NCI-H1436 treated with DMSO at 0.1 percent for 48 hours (cell line): ENCODE measurements around the gene DNAH11.

Experiments used
- DNase-seq: peaks from one replicate; lab custom pipeline; 2025; lab: John Stamatoyannopoulos, UW

Gene DNAH11

DNA sequence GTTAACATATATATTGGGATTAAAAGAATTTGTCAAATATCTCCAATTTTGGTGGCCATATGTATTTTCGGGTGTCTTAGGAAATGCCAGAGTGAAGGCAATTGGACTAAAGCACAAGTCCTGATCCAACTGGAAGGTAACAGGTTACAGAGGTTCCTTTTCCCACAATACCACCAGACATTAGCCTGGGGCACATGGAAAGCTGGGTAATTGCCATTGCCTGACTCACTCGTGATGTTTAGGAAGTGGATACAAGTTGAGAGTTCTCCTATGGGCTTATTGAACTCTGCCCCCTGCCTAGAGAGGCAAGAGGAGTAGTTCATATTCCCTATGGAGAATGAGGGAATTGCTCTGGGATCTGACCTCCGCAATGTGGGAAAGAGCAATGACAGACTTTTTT lies 5.7 kb downstream of the DNAH11 start:
- no peak for DNase-seq

DNA sequence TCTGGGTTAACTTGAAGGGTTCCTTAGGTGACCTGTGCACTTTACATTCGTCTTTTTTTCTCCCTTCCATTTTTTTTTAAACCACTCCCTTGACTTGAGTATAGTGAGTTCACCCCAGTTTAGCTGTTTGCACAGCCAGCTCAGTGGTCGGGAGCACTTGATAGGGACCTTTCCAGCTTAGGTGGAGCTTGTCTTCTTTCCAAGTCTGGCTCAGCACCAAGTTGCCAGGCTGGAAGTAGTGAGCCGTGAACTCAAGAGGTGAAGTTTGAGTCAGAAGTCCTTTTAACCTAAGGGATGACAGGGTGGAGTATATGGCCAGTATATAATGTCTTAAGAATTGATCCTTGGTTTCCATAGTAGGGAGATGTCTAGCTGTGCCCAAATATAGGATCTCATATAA lies 7.2 kb downstream of the DNAH11 start:
- no peak for DNase-seq

DNA sequence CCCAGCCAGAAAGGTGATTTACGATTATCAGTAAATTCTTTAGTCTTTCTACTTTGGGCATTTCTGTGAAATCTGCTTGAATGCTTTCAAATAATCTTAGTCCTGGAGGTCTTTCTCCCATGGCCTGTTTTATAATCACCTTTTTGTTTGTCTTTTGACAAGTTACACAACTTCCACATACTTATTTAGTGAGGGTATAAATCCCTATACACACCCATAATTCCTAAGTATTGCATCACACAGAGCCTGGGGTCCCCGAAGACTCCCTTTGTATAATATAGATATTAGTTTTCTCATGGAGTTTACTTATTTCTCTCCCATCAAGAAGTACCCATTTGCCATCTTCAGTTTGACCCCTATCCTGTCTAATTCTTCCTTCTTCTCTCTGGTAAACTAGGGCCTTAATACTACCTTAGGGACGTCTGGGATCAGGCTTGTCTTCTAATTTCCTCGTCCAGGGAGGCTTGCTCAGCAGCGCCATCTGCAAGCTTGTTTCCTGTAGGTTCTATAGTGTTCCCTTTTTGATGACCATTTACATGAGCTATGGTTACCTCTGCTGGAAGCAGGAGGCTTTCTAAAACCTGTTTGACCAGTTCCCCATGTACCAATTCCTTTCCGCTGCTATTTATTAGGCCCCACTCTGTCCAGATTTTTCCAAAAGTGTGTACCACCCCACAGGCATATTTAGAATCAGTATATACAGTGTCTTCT lies 8.1 kb downstream of the DNAH11 start:
- DNase-seq, result no peak

DNA sequence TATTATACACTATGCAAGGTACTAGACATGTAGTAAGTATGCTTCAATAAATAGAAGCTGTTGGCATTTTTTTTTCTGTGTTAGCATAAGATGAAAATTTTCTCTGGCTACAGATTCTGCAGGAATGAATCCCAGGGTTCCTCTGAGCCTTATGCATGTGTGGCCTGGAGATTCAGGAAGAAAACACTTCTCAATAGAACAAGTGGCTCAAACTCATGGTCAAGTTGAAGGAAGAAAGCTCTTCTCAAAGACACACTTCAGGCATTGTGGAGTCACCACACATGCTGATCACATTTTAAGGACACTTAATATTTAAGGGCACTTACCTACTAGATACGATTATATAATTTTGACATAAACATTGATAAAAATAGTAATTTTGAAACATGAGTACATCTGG lies 19.5 kb downstream of the DNAH11 start:
- no peak for DNase-seq

DNA sequence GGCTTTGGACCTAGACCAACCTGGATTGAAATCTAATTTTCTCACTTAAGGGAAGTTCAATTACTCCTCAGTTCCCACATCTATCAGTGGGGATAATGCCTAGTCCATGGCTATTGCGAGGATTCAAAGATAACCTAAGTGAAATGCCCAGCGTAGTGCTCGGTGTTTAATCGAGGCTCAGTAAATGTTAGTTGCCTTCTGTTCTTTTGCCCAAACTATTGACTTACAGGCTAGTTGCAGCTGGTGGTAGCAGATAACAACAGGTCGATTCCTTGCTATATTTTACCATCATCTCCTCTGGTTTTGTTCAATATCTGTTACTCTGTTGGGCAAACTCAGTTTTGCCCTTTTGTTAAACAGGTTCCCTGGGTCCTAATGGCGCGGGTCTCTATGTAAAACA lies 22.8 kb downstream of the DNAH11 start:
- DNase-seq, result no peak

DNA sequence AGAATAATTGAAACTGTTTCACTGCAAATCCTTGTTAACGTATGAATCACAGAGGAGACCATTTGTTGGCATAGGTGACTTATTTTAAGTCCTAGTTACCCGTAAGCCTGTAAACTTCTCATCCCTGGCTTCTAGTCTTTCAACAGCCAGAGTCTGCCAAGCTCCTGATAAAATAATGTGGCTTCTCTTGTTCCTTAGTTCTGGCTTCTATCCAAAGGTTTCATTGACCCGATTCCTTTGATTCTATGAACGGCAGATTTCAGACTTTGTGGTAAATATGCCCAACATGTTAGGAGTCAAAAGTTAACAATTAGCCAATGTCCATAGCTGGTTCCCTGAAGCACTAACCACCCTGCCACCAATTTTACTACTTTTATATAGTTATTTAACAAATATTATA lies 23.3 kb downstream of the DNAH11 start:
- DNase-seq, result no peak

DNA sequence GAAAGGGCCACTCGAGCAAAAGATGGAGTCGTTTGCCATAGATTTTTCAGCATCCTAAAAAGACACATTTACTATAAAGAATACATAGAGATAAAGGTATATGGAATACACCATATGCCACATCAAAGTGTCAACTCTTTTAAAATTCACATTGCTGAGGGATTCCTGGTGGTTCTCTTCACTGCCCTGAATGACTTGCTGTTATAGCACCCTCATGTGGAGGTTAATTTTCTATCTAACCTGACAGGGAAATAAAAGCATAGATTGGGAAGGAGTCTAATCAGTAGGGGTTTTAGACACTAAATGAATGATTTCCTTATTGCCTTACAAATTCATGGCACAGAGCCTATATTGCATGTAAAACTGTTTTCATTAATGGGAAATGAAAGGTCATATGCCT lies 25.9 kb downstream of the DNAH11 start:
- no peak for DNase-seq

DNA sequence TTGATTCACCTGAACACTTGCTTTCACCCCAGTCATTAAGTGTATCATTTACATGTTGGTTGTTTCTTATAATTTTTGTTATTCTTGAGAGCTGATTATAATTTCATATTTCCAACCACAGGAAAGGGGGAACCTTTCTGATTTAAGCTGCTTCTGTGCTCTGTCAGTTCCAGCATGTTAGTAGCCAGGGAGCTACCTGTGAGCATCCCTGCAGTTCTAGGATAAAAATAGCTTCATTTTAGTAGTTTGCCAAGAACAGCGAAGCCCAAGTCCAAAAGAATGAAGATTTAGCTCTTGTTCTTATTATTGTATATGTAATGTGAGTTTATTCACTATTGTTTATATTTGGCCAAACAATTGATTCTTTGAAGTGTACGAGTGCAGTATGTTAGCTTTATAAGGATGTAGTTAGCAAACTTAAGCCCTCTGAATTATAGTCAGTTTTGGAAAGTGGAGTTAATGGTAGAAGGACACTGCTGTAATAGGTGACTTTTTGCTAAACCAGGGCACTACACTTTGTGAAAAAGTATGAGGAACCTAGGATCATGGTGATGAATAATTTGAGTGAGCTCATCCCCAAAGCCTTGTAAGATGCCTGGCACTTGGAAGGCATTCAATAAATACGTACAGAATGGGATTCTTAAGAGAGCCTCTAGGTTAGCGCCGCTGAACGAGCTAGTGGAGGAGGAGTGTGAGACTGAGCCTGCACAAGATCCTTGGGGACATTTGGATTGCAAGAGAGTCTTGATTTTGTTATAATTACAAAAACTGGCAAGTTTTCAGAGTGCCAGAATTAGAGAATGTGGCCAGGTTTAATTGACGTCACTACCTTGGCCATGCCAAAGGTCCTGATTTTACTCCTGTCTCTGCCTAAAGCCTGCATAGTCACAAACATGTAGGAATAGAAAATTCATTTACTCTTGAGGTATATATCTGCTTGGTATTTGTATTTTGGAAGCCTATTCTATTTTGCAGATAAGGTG lies 29.8 kb downstream of the DNAH11 start:
- no peak for DNase-seq

DNA sequence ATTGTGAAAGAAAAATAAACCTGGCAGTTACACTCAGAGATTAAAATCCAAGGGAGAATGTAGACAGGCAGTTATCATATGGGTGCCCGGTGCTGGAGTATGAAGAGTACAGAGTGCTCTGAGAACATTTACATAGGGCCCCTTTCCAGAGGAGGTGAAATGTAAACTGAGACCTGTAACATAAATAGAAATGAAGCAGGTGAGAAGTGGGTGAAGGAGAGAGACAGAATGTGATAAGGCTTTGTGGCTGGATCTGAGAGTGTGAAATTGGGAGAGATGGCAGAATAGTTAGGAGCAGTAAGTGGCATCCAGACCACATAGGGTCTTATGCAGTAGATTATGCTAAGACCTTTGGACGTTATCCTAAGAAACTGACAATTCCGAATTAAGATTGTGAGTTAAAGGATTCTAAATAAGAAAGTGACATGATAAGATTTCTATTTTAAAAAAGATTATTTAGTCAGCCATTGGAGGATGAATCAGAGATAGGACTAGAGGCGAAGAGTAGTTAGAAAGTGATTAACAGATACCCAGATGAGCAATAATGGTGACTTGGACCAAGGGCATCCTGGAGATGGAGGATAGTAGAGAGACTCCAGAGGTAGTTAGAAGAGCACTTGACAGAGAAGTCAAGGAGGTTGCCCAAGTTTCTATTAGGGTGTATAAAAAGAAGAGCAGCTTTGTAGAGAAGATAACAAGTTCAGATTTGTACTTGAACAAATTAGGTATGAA lies 36.7 kb downstream of the DNAH11 start:
- DNase-seq, result no peak

DNA sequence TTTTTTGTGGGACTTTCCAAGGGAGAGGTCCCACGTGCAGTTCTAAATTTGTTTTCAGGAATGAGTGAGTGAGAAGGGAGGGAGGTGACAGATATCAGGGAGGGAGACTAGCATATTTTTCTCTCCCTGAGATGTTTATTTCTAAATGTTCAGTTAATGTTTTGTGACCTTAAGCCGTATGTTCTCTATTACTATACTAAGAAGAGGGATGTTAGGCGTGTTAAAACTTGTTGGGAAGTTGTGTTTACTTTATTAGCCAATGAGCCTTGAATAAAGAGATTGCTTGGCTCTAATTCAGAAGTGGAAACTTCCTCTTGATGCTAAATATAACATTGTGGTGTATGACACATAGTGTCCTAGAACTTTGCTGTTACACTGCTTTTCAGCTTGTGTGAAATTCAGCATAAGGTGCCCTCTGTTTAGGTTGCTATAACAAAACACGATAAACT lies 37.3 kb downstream of the DNAH11 start:
- DNase-seq, result no peak

DNA sequence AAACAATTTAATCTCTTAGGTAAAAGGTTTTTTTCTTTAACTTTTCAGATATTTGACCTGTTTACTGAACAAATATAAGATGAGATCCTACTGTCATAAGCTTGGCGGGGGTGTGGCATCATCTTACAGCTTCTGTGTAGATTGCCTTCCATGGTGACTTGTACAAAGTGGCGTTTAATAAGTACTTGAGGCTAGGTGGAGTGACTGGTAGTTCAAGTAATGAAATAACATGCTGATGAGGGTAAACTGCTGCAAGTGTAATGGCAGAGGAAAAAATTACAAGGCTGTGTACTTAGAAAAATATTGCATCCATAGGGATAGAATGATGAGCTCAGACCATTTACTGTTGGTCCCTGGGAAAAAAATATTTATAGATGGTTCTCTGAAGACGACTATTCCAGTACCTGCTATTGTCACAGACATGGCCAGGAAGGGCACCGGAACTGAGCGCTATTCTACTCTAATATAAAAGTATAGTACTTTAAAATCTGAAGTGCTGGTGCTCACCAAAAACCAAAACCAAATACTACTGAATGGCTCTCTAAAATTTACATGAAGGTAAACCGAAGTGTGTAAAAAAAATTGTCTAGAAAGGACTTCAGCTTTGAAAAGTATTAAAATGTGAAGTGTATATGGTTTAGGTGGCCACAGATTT lies 42.4 kb downstream of the DNAH11 start:
- no peak for DNase-seq

DNA sequence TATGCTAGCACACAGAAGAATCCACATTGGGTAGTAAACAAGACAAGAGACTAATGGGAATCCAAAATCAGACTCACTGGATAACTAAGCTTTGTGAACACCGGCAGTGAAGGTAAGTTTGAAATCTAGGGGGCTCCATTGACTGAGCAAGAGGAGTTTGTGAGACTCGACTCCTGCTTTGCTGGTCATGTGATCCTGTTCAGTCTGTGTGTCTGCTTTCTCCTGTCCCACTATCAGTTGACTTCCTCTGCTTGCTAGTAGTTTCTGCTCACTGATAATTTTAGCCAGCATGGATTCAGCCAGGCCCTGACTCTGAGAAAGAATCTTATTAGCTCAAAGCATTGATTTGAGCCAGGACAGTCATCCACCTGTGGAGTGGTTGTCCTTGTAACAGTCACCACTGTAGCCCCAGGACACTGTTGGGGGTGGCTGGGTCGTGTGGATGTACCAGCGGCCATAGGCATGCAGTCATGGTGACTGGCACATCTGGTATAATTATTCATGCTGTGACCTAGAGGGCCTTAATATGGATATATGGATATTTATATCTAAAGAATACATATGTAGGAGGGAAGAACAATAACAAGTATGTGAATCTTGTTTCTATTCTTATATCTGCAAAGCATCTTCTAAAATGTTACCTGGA lies 44.4 kb downstream of the DNAH11 start:
- no peak for DNase-seq

DNA sequence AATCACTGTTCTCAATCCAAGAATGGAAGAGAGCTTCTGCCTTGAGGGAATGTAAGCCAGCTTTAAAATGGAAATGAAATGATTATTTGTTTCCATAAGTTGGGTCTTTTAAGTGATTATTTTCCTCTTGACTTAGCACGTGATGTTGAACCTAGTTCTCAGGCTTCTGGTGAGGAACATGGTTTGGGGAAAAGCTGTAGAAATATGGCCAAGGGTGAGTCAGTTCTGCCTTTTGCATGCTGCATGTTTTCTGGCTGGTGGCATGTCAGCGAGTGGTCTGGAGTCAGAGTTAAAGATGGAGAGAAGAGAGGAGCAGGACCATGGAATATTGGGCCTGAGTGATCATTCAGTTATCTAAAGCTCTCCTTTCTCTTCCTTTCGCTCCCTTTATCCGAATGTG lies 54.0 kb downstream of the DNAH11 start:
- no peak for DNase-seq

DNA sequence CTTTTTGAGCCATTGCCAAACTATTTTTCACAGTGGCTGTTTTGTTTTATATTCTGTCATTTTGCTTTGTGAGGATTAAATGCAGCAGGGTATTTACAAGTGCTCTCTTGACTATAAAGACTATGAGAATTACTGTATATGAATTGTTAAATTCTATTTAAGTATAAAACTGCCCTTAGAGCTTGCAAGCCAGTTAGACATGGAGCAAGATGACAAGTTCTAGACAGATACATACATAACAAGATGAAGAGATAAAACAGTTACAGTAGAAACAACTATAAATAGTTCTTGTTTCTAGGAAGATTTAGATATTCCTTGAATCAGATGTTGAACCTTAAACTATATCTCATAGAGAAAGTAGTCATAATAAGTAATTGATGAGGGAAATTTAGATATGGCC lies 60.6 kb downstream of the DNAH11 start:
- no peak for DNase-seq

DNA sequence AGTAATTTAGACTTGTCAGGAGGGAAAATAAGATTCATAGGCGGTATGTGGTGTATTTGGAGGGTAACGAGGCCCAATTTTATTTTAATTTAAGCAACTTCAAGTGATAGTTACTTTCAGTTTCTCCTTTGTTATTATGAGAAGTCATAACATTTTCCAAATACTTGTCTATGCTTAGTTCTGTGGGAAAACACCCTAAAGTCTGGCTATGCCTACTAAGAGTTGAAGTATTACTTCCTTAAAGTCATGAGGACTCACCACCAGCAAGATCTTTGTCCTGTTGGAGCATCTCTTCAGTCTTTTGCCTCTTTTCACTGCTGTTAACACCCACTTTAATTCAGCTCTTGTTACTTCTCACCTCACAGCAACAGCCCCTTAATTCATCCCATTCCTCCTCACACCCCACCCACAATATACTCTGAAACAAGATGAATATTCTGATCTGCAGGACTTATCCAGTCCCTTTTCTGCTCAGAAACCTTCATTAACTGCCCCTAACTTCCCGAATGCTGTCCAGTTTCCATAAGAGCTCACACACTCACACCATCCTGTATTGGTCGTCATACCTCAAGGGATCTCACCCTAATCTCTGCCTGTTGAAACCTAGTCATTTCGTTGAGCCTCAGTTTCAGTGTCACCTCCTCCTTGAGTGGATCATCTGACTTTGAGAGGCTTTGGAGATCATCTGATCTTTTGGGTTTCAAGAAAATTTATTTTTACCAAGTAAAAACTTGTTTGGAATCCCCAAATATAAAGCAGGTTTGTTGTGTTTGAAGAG lies 61.3 kb downstream of the DNAH11 start:
- no peak for DNase-seq

DNA sequence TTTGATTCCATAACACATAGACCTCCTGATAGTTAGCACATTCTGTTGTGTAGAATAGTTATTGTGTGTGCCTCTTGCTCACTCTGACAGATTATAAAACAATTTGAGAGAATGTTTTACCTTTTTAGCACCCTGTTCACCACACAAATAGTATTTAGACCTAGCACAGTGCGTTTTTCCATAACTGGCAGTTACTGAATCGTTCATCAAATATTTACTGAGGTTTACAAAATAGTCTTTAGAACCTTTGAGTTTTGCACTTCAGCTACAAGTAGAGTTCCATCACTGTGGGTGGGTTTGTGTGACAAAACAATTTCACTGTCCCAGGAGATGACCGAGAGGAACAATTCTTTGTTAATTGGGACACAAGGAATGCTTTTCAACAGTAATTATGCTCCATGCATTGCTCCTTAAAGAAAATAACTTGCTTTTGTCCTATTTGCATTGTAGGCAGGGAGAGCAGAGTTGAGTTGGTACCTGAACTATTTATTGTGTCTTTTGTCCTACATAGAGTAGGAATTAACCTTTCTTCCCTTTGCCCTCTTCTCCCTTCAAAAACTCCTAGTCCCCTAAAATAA lies 62.3 kb downstream of the DNAH11 start:
- DNase-seq, result no peak

DNA sequence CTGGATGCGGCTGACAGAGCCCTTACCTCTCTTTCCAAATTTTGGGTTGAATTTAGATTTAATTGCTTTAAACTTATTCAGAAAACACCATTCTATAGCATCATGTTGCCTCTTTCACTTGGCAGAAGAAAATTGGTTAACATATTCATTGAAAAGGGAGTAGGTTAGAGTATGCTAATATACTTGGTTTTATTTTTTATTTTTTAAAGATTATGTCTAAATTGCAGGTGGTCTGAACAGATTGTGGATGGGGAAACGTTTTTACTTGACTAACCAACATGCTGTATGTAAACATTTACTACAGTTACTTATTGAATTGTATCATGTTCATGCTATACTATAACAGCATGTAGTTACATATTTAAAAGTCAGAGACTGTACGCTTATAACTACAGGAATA lies 65.6 kb downstream of the DNAH11 start:
- no peak for DNase-seq

DNA sequence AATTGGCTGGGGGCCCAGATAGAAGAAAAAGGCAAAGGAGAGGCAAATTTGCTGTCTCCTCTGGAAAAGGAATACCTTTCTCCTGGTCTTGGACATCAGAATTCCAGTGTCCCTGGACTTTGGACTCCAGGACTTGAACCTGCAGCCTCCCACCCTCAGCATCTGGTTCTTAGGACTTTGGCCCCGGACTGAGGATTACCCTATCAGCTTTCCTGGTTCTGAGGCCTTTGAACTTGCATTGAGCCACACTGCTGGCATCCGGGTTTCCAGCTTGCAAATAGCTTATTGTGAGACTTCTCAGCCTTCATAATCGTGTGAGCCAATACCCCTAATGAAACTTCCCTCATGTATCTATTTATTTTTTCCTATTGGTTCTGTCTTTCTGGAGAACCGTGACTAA lies 68.3 kb downstream of the DNAH11 start:
- DNase-seq, result no peak

DNA sequence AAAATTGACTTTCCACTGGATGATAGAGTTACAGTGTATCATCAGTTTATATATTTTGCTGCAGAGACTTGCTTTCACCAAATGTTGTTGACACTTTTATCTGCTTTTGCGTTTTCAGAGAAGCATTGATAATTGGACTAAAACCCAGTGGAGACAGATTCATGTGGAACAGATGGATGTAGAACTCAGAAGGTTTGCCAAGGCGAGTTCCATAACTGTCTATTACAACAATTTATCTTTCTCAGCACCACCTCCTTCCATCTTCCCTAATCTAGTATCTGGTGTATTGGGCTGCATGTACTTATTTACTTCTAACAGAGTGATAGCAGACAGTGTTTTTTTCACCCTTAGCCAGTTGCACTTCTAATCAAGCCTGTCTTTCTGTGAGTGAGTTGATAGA lies 73.3 kb downstream of the DNAH11 start:
- DNase-seq, result no peak

DNA sequence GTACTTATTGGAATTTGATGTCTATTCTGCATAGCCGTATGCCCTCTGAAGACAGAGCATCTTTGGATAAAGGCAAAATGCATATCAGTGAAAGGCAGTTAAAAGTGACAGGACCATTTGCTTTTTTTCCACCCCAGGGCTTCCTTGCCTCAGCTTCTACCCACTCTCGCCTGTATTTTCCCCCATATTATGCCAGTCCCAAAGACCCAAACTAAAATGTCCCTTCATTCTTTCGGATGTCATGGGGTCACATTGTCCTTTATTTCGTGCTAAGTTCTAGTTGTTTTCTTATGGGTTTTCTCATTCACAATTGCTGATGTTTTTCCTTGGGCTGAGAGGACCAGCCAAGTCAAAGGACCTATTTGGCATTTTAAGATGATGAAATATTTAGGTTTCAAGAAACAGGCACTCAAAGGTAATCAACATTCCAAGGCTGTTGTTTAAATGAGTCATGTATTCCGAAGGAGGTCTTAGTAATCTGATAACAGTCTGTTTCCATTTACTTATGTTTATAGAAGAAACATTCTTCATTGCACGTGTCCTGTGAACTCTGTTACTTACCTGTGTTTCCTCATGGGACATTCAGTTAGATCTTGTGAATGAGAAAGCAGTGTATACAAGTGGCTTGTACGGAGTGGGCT lies 74.1 kb downstream of the DNAH11 start:
- no peak for DNase-seq
